ENCODE measurements around the gene CASK.
"Not testable (repeated sequence)": the region's sequence is repeated elsewhere in the genome, so short reads cannot be mapped to it uniquely, and the experiment has no call there.

DNA sequence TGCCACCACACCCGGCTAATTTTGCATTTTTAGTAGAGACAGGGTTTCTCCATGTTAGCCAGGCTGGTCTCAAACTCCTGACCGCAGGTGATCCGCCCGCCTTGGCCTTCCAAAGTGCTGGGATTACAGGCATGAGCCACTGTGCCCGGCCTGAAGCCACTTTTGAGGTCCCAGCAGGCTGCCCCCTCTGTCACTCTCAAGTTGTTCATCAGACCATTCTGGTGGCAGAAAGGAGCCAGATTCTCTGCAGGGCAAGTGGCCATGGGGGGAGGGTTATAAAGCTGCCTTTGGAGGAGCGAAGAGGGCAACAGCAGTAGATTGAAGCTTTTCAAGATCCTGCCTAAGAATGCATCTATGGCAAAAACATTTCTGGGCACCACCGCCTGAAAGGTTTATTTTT is 410.5 kb downstream of the CASK start:
- TF ChIP-seq POLR2A (IDR thresholded peaks at IDR 0.05; ENCODE audit: low read depth), result not testable (repeated sequence)
- TF ChIP-seq, protein P1, sequence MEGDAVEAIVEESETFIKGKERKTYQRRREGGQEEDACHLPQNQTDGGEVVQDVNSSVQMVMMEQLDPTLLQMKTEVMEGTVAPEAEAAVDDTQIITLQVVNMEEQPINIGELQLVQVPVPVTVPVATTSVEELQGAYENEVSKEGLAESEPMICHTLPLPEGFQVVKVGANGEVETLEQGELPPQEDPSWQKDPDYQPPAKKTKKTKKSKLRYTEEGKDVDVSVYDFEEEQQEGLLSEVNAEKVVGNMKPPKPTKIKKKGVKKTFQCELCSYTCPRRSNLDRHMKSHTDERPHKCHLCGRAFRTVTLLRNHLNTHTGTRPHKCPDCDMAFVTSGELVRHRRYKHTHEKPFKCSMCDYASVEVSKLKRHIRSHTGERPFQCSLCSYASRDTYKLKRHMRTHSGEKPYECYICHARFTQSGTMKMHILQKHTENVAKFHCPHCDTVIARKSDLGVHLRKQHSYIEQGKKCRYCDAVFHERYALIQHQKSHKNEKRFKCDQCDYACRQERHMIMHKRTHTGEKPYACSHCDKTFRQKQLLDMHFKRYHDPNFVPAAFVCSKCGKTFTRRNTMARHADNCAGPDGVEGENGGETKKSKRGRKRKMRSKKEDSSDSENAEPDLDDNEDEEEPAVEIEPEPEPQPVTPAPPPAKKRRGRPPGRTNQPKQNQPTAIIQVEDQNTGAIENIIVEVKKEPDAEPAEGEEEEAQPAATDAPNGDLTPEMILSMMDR (IDR thresholded peaks at IDR 0.05), result not testable (repeated sequence)
